Activated CD4-positive, CD25-positive, alpha-beta regulatory T cell treated with anti-CD3 and anti-CD28 coated beads, Interleukin-2, amount 50 U/mL, for 72 hours (primary cell): ENCODE measurements around the gene EVI2A.
"Not testable (repeated sequence)": the region's sequence is repeated elsewhere in the genome, so short reads cannot be mapped to it uniquely, and the experiment has no call there.

Experiments
- DNase-seq: peaks from one replicate; pipeline ENCODE4 v3.0.0; 2021

Gene EVI2A

GRCh38 chr17:31311526-31311925 is 9.9 kb downstream of the EVI2A start:
- DNase-seq = no peak

DNA sequence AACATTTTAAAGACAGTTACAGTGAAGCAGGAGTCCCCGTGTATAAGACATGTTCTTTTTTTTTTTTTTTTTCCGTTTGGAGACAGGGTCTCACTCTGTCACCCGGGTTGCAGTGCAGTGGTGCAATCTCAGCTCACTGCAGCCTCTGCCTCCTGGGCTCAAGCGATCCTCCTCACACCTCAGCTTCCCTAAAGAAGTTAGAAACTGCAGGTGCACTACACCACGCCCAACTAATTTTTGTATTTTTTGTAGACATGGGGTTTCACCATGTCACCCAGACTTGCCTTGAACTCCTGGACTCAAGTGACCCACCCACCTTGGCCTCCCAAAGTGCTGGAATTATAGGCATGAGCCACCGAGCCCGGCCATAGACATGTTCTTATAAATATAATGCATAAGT is 10.5 kb downstream of the EVI2A start:
- no peak for DNase-seq

DNA sequence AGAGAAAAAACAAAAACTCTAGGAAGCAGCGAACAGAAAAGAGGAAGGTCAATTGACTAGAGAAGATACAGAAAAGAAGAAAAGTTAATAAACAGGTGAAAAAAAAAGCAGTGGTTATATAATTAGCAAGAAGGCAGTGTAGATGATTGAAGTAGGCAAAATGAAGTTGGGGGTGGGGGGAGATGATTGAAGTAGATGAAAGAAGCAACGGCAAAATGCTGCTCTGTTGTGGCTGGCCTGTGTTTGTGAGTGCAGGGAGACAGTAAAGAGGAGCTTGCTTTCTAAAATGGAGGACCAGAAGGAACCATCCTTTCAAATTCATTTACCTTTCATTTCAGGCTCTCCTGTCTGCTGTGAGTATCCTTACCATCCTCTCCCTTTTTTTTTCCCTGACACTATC is 11.2 kb downstream of the EVI2A start:
- no peak for DNase-seq

GRCh38 chr17:31309556-31309955 is 11.9 kb downstream of the EVI2A start:
- no peak for DNase-seq

DNA sequence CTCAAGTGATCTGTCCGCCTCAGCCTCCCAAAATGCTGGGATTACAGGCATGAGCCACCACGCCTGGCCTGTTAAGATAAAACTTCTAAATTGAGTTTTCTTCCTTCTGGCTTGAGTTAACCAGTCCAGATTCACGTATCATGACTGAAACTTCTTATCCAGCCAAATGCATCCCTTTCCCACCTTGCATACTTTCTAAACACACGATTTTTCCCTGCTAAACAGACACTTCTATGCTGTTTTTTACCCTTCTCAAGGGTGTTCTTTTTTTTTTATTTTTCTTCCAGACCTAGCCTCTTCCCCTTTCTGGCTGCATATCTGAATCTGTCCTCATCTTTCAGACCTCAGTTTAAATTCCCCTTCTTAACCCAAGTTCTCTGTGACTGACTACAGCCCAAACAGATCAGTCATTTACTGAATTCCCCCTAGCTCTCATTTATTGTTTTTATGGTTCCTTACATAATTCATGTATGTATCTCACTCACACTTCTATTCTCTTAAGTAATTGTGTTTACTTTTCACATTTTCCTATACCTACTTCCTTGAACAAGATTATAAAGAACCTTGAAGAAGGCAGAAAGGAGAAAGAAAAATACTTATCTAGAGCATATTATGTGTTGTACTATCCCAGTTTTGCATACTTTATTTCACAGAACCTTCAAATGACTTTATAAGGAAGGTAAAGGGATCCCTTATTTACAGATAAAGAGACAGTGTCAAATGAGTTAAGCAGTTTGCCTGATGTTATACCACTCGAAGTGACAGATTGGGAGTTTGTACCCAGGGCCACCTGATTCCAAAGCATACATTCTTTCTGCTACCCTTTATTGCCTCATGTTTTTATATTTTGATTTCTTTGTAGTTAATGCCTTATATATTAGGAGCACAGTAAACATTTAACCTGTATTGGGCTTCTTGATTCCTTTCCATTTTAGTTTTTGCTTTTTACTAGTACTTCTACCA is 12.8 kb downstream of the EVI2A start:
- no peak for DNase-seq

GRCh38 chr17:31307640-31308039 is 13.8 kb downstream of the EVI2A start:
- DNase-seq = no peak

DNA sequence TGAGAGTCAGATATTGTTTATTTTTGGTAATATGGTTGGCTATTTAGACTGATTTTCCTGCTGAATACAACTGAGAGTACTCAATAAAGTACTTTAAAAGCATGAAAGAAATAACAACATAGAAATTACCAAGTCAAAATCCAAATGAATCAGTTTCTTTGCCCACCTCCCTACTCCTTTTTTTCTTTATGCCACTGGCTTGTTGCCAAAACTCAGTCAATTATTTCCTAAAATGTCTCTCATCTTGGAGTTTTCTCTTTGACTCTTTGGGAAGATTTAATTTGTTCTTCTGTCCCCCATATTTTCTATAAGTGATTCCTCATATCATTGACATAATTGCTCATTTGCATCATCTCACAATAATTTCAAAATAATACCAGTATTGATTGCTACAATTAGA is 21.8 kb downstream of the EVI2A start:
- DNase-seq = no peak

- DNase-seq = no peak
These were observed 24.3 kb downstream of the EVI2A start, which contains the start of gene OMG for GRCh38 chr17:31297090-31297489. Gene OMG (minus strand): TSS chr17:31297239. CDS start chr17:31296331, 908 bp downstream.

GRCh38 chr17:31296142-31296541 is 25.3 kb downstream of the EVI2A start:
- no peak for DNase-seq

GRCh38 chr17:31295489-31295871 is 25.9 kb downstream of the EVI2A start:
- no peak for DNase-seq

DNA sequence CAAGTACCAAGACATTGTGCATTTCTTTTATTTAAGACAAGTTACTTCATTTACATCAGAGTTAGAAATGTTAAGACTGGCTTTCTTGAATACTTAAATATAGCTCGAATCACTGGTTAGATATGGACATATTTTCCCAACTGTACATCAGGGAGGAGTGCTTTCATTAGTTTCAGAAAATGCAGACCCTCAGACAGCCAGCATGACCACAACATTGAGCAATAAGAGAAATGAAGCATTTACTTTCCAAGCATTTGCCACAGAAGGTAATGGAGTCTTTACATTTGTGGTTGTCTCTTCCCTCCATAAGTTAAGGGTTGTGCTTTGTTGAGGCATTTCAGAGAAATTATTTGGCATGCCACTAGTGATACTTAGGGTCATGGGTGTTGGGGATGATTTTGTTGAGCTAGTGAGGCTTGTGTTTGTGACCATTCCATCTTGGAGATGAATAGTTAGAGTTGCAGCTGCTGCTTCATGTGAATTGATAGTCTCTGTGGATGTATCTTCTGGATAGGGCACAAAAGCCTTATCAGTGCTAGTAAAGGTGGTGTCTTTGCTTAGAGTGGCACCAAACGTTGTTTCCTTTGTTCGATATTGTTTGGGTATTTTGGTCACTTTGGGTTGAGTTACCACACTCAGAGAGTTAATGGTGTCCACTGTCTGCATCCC is 26.5 kb downstream of the EVI2A start:
- no peak for DNase-seq

GRCh38 chr17:31294231-31294630 is 27.2 kb downstream of the EVI2A start:
- DNase-seq = no peak

DNA sequence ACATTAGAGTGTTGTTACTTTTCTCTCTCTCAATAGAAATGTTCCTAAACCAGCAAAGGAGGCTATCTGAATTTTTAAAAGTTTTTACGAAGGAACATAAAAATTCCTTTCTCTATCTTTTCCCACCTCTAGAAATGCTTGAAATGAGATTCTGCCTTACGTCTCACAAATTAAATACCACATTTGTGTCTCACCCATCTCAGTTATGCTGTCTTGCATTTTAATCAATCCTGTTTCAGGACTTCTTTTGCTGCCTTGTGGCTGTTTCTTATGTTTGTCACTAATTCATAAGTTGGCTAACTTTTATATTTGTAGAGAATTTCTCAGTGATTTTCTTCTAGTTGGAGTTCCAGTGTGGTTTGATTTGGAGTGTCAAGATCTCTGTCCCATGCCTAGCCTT is 27.8 kb downstream of the EVI2A start:
- no peak for DNase-seq

- DNase-seq = no peak
These were observed 29.6 kb downstream of the EVI2A start for GRCh38 chr17:31291820-31292219.

- no peak for DNase-seq
These were observed 31.6 kb downstream of the EVI2A start for GRCh38 chr17:31289790-31290189.

DNA sequence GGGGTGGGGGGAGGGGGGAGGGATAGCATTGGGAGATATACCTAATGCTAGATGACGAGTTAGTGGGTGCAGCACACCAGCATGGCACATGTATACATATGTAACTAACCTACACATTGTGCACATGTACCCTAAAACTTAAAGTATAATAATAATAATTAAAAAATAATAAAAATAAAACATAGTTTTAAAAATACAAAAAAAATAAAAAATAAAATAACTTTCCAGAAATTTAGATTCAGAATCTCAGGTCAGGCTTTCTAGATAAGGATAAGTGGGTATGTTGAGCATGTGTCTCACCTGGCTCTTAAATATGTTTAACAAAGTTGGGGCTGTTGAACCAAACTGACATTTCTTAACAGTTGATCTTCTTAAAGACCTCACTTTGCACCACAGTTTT is 33.5 kb downstream of the EVI2A start:
- not testable (repeated sequence) for DNase-seq

- DNase-seq = no peak
These were observed 34.8 kb downstream of the EVI2A start for GRCh38 chr17:31286587-31286986.

DNA sequence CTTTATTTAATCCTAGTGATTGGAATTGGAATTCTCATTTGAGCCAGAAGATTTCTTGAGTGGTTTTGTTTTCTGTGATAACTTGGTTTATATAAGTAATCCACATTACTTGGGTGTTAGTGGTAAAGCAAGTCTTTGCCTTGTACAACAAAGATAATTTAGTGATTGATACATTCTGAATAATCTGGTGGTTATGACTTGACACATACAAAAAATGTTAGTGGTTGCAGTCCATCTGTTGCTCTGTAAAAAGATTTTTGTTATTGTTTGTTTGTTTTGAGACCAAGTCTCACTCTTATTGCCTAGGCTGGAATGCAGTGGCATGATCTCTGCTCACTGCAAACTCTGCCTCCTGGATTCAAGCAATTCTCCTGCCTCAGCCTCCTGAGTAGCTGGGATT is 37.6 kb downstream of the EVI2A start:
- no peak for DNase-seq

DNA sequence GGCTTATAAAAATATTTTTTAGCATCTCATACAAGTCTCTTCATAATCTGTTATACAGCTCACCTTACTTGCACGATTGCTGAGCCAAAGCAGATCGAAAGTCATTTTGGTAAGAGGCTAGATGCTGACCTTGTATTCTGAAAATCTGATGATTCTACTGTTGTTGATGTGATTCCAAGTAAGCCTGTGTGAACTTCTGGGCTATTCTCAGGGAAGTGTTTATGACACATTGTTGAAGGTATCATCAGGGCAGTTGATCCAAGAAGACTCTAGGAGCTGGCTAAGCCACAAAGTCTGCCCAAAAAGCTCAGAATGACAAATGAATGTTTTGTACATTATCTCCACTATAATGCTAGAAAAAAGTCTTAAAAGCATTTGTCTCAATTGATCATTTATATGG is 40.4 kb downstream of the EVI2A start:
- DNase-seq = no peak

DNA sequence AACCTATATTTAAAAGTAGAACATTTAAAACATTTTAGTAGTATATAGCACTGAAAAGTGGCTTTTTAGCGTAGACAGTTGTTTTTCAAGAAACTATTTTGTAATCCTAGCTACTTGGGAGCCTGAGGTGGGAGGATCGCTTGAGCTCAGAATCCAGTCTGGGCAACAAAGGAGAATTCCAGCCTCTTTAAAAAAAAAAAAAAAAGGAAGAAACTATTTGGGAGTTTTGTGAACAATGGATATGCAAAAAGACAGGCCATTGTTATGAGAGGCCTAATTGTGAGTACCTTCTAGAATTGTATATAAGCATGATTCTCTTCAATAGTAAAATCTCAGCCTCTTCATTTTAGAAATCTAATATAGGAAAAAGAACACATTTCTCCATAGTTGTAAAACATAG is 42.0 kb downstream of the EVI2A start:
- no peak for DNase-seq

GRCh38 chr17:31275116-31275515 is 46.3 kb downstream of the EVI2A start:
- DNase-seq = no peak

DNA sequence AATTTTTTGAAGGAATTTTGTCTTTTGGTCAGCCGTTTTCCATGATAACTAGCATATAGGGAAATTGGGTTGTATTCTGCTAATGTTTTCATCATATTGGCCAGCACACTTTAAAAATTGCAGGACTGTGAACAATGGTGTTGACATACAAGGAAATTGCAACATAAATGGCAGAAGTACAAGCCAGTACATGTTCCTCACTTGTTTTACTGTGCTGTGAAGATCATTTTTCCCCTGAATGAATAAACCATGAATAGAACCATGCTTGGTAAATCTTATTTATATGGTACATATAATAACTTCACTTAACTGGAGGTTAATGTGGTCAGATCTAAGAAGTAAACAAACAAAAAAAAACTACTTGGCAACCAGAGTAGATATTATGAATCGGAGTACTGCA is 47.2 kb downstream of the EVI2A start:
- DNase-seq = no peak

GRCh38 chr17:31273516-31273915 is 47.9 kb downstream of the EVI2A start:
- DNase-seq = no peak

DNA sequence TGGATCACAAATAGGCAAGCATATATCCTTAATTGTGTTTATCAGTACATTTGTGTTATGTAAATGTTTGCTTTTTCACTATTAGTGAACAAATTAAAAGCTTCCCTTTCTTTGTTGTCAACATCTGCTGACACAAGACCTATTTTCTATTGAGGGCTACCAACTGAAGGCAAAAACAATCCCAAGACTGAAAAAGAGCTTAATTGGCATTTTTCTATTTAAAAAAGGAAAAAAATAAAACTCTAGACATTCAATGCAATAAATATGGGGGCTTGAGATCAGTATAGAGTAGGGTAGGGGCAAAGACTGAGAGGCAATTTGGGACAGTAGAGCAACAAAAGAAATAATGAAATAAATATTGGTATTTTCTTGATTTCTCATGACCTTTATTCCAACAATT is 48.6 kb downstream of the EVI2A start:
- no peak for DNase-seq
